ENCODE measurements around the gene NHLRC4.

The NHLRC4 gene

GRCh38 chr16:568401-569258 is 1.8 kb downstream of the NHLRC4 start:
- DNase-seq = peak; percentile 28

GRCh38 chr16:569445-570254 is 2.8 kb downstream of the NHLRC4 start, which contains the start of gene PIGQ:
Gene PIGQ, plus strand, starts transcription at chr16:569968. Its CDS starts 4,107 bp downstream, at chr16:574075.
- DNase-seq = peak; percentile 79

- DNase-seq = no peak
These were observed 6.3 kb downstream of the NHLRC4 start for GRCh38 chr16:572865-573650.

- no peak for DNase-seq
These were observed 7.4 kb downstream of the NHLRC4 start for GRCh38 chr16:574021-574760.

- DNase-seq = no peak
These were observed 8.8 kb downstream of the NHLRC4 start for GRCh38 chr16:575354-576196.

- DNase-seq = no peak
These were observed 9.5 kb downstream of the NHLRC4 start for GRCh38 chr16:576197-576822.

- no peak for DNase-seq
These were observed 10.0 kb downstream of the NHLRC4 start for GRCh38 chr16:576823-577201.

- no peak for DNase-seq
These were observed 11.0 kb downstream of the NHLRC4 start for GRCh38 chr16:577796-578195.

GRCh38 chr16:578232-578869 is 11.5 kb downstream of the NHLRC4 start:
- no peak for DNase-seq

- DNase-seq = peak; percentile 39
These were observed 12.1 kb downstream of the NHLRC4 start for GRCh38 chr16:578870-579405.

GRCh38 chr16:580141-580945 is 13.5 kb downstream of the NHLRC4 start:
- DNase-seq = no peak

- DNase-seq = no peak
These were observed 14.2 kb downstream of the NHLRC4 start for GRCh38 chr16:580946-581498.

- DNase-seq = no peak
These were observed 15.4 kb downstream of the NHLRC4 start for GRCh38 chr16:582218-582613.

GRCh38 chr16:582614-583331 is 16.0 kb downstream of the NHLRC4 start:
- DNase-seq = no peak

GRCh38 chr16:583470-583814 is 16.6 kb downstream of the NHLRC4 start:
- peak; percentile 34 for DNase-seq

- peak; percentile 44 for DNase-seq
These were observed 17.2 kb downstream of the NHLRC4 start for GRCh38 chr16:583815-584591.

- DNase-seq = peak; percentile 64
These were observed 18.5 kb downstream of the NHLRC4 start for GRCh38 chr16:585351-585750.
